ENCODE data around the gene OOSP4A. TPM values are rescaled to one million over a fixed set of nuclear protein-coding genes. Genes with fewer than 3 reads are reported as not detected.

Gene OOSP4A
- total and polyA plus RNA-seq, 11 donors, result not detected

GRCh38 chr11:59931688-59932087, 32.1 kb upstream of the OOSP4A start:
- DNase-seq (no peak), ATAC-seq (no peak)
- H3K27me3 ChIP-seq, result no peaks in the 10 kb centered on the region
- H3K27ac ChIP-seq, result no peak overlapping the region
- no peaks in the 10 kb centered on the region for H3K4me1 ChIP-seq
- intact Hi-C loops (cut with DNase I), result no loop called here
- peaks cover 0 to 11% (median under 1%) of the 10 kb centered on the region in 12 donors for H3K9me3 ChIP-seq
- TF ChIP-seq CTCF (IDR thresholded peaks at IDR 0.05) (no peak), POLR2A (IDR thresholded peaks at IDR 0.05) (no peak)
- WGBS, 4 donors, result 67 to 76% (median 71%) methylated on average over 1 of the region's 1 CpG; no CpG with 5 or more reads in 1 of the 4 donors
- H3K4me3 ChIP-seq, result no peak overlapping the region
- no peaks in the 10 kb centered on the region for H3K36me3 ChIP-seq

GRCh38 chr11:59938132-59938531, 25.7 kb upstream of the OOSP4A start, which contains the start of gene OOSP1:
Gene OOSP1, plus strand, starts transcription at chr11:59938432. Its CDS starts 23 bp downstream, at chr11:59938455.
- DNase-seq, result no peak
- ATAC-seq, result no peak
- H3K4me3 ChIP-seq, result no peak within 1 kb of the TSS
- no peaks in the 10 kb centered on the region for H3K27me3 ChIP-seq
- no peak for TF ChIP-seq CTCF (IDR thresholded peaks at IDR 0.05)
- TF ChIP-seq POLR2A (IDR thresholded peaks at IDR 0.05), result no peak
- H3K27ac ChIP-seq, result no peak within 1 kb of the TSS
- 57 to 65% (median 62%) methylated on average over 2 of the region's 2 CpGs for WGBS, 4 donors
- H3K9me3 ChIP-seq, result no peaks in the 10 kb centered on the region
- no peaks in the 10 kb centered on the region for H3K4me1 ChIP-seq
- intact Hi-C loops (cut with DNase I), result no loop called here
- no peaks in the 10 kb centered on the region for H3K36me3 ChIP-seq

GRCh38 chr11:59938718-59939117, 25.1 kb upstream of the OOSP4A start:
- TF ChIP-seq POLR2A (IDR thresholded peaks at IDR 0.05) (no peak), CTCF (IDR thresholded peaks at IDR 0.05) (no peak)
- no peaks in the 10 kb centered on the region for H3K36me3 ChIP-seq
- DNase-seq (no peak), ATAC-seq (no peak)
- no peak overlapping the region for H3K27ac ChIP-seq
- no peak overlapping the region for H3K4me3 ChIP-seq
- H3K9me3 ChIP-seq, result no peaks in the 10 kb centered on the region
- no peaks in the 10 kb centered on the region for H3K4me1 ChIP-seq
- WGBS, 4 donors, result 93 to 99% (median 94%) methylated on average over 3 of the region's 3 CpGs
- no peaks in the 10 kb centered on the region for H3K27me3 ChIP-seq
- intact Hi-C loops (cut with DNase I), result no loop called here

GRCh38 chr11:59939482-59939881, 24.4 kb upstream of the OOSP4A start:
- no peak for TF ChIP-seq CTCF (IDR thresholded peaks at IDR 0.05)
- TF ChIP-seq POLR2A (IDR thresholded peaks at IDR 0.05), result no peak
- Histone ChIP-seq H3K27me3 (no peaks in the 10 kb centered on the region), H3K4me3 (no peak overlapping the region), H3K4me1 (peaks cover 0 to under 1% (median 0%) of the 10 kb centered on the region in 12 donors), H3K9me3 (no peaks in the 10 kb centered on the region), H3K27ac (no peak overlapping the region), H3K36me3 (no peaks in the 10 kb centered on the region)
- DNase-seq, result no peak
- intact Hi-C loops (cut with DNase I), result no loop called here
- 77 to 84% (median 81%) methylated on average over 2 of the region's 2 CpGs for WGBS, 4 donors
- no peak for ATAC-seq
